K562 (cell line): ENCODE data around the gene BRMS1. TPM values are rescaled to one million over a fixed set of nuclear protein-coding genes. Genes with fewer than 3 reads are reported as not detected.
A peak's percentile ranks its signal among the peaks of the same experiment; 100 is the strongest.

Experiments
- CC2D1A ChIP-seq: fragments of 450-650 bp; IDR thresholded peaks from 2 replicates; pipeline ENCODE4 v1.6.1; 2017; ENCODE audit warnings: mild to moderate bottlenecking
- CEBPG ChIP-seq, 3 experiments: fragments of 200-800 bp in 1 of 3; sonication (Bioruptor generic) in 1 of 3; sonication (generic) in 1 of 3; formaldehyde crosslinking in 1 of 3; IDR thresholded peaks in 2 of 3; conservative IDR thresholded peaks in 1 of 3; 2 replicates each; pipeline versions ENCODE4 v1.6.1 to v1.8.0; 2016 to 2022; ENCODE audit warnings: missing compliant biosample characterization in 2 of 3, missing genetic modification characterization in 2 of 3, mild to moderate bottlenecking in 1 of 3, missing genetic modification reagents in 1 of 3
- CREB3L1 ChIP-seq: fragments of 450-650 bp; IDR thresholded peaks from 2 replicates; pipeline ENCODE4 v1.6.1; 2014; ENCODE audit warnings: low read depth, mild to moderate bottlenecking, moderate library complexity, borderline replicate concordance
- E2F5 ChIP-seq: sonication (generic); formaldehyde crosslinking; IDR thresholded peaks from 2 replicates; pipeline ENCODE4 v1.8.0; 2022; ENCODE audit warnings: mild to moderate bottlenecking, missing genetic modification reagents
- E2F6 ChIP-seq, 2 experiments: IDR thresholded peaks; 2 replicates each; pipeline ENCODE4 v1.6.1; 2011; ENCODE audit warnings: borderline replicate concordance in 1 of 2, control low read depth in 1 of 2, low read depth in 1 of 2, low read length in 1 of 2, mild to moderate bottlenecking in 1 of 2, mixed read lengths in 1 of 2, moderate library complexity in 1 of 2; ENCODE audit not compliant: insufficient read depth in 1 of 2, insufficient read length in 1 of 2, poor library complexity in 1 of 2, severe bottlenecking in 1 of 2; ENCODE audit errors: extremely low read depth in 1 of 2
- FOXM1 ChIP-seq, 2 experiments: fragments of 450-650 bp in 1 of 2; sonication (generic) in 1 of 2; formaldehyde crosslinking in 1 of 2; IDR thresholded peaks; 2 replicates each; pipeline versions ENCODE4 v1.6.1 to v1.9.0; 2017 to 2022; ENCODE audit warnings: low read depth in 2 of 2, mild to moderate bottlenecking in 2 of 2, missing genetic modification reagents in 1 of 2, moderate library complexity in 1 of 2
- ID3 ChIP-seq, 2 experiments: fragments of 250-450 bp in 1 of 2; fragments of 450-650 bp in 1 of 2; sonication (Bioruptor Pico) in 1 of 2; IDR thresholded peaks; 2 replicates each; pipeline versions ENCODE4 v1.6.1 to v1.8.0; 2016 to 2021; ENCODE audit warnings: mild to moderate bottlenecking in 2 of 2, moderate library complexity in 2 of 2, missing compliant biosample characterization in 1 of 2, missing genetic modification characterization in 1 of 2
- KDM2B ChIP-seq: fragments of 250-450 bp; sonication (Bioruptor Pico); IDR thresholded peaks from 2 replicates; pipeline ENCODE4 v1.8.0; 2021; ENCODE audit warnings: mild to moderate bottlenecking, moderate library complexity
- LARP7 ChIP-seq: fragments of 450-650 bp; IDR thresholded peaks from 2 replicates; pipeline ENCODE4 v1.6.1; 2016
- LCOR ChIP-seq: sonication (generic); formaldehyde crosslinking; IDR thresholded peaks from 2 replicates; pipeline ENCODE4 v1.8.0; 2022; ENCODE audit warnings: mild to moderate bottlenecking, missing genetic modification reagents
- MCM7 ChIP-seq, 2 experiments: fragments of 450-650 bp; IDR thresholded peaks; 2 replicates each; pipeline ENCODE4 v1.6.1; 2016 to 2018
- NCOA6 ChIP-seq: fragments of 450-650 bp; IDR thresholded peaks from 2 replicates; pipeline ENCODE4 v1.6.1; 2017; ENCODE audit warnings: mild to moderate bottlenecking
- PHF21A ChIP-seq: fragments of 450-650 bp; IDR thresholded peaks from 2 replicates; pipeline ENCODE4 v1.6.1; 2017; ENCODE audit warnings: low read depth, borderline replicate concordance
- RNF2 ChIP-seq: sonication (generic); IDR thresholded peaks from 2 replicates; pipeline ENCODE4 v1.6.1; 2016
- TFAP4 ChIP-seq: sonication (generic); formaldehyde crosslinking; IDR thresholded peaks from 2 replicates; pipeline ENCODE4 v1.8.0; 2022; ENCODE audit warnings: missing genetic modification reagents, mild to moderate bottlenecking, moderate library complexity, borderline replicate concordance
- YY1 ChIP-seq, 3 experiments: IDR thresholded peaks; 2 replicates each; pipeline ENCODE4 v1.6.1; 2011; ENCODE audit warnings: low read length in 2 of 3, mild to moderate bottlenecking in 2 of 3, moderate library complexity in 2 of 3, borderline replicate concordance in 1 of 3, control low read depth in 1 of 3, low read depth in 1 of 3; ENCODE audit not compliant: insufficient read depth in 3 of 3, insufficient replicate concordance in 2 of 3, control insufficient read depth in 1 of 3, insufficient read length in 1 of 3; ENCODE audit errors: extremely low read depth in 1 of 3
- ZBTB7A ChIP-seq: IDR thresholded peaks from 2 replicates; pipeline ENCODE4 v1.6.1; 2011; ENCODE audit warnings: low read depth, mild to moderate bottlenecking, low read length, moderate library complexity, borderline replicate concordance; ENCODE audit not compliant: control insufficient read depth
- ZNF444 ChIP-seq: fragments of 250-450 bp; sonication (Bioruptor Pico); IDR thresholded peaks from 2 replicates; pipeline ENCODE4 v1.4.0; 2020; ENCODE audit warnings: mild to moderate bottlenecking, moderate library complexity
- ZNF830 ChIP-seq: fragments of 250-450 bp; sonication (Bioruptor Pico); IDR thresholded peaks from 2 replicates; pipeline ENCODE4 v1.5.0; 2021; ENCODE audit warnings: mild to moderate bottlenecking
- polyA plus RNA-seq, 8 experiments: library from polyadenylated mRNA; depleted of rRNA in 4 of 8; stranded (reverse) in 5 of 8; unstranded in 3 of 8; fragments of >200 nt; fragmentation: Nextera tagmentation in 2 of 8; fragmentation: Illumina TruSeq in 1 of 8; extraction: Ambion mirVana in 2 of 8; extraction: Trizol in 1 of 8; gene quantifications; 2 replicates each; pipeline versions ENCODE4 v1.2.1 to v1.2.3, GENCODE V29; 2011 to 2014; ENCODE audit warnings: inconsistent platforms in 1 of 8, missing spikeins in 1 of 8
- total RNA-seq, 7 experiments: library from RNA; depleted of rRNA in 6 of 7; stranded (reverse); fragments of >200 nt in 6 of 7; fragmentation: Illumina TruSeq in 2 of 7; extraction: Trizol in 2 of 7; gene quantifications; 2 replicates each; pipeline versions ENCODE4 v1.2.1 to v1.2.3, GENCODE V29; 2011 to 2021; ENCODE audit warnings: low replicate concordance in 1 of 7

The BRMS1 gene
- total and polyA plus RNA-seq, 9 of the 15 experiments (the other 6 are each of a cell fraction or from before 2014, with no cell fraction given), result 2.2 to 78.8 (median 33.4) TPM

- TF ChIP-seq PHF21A (peak; percentile 100), ZBTB7A (peak; percentile 72; the same call in 1 of the 2 replicates), CEBPG (CRISPR knock-in tag; IDR thresholded peaks at IDR 0.05) (no peak; the same call in 1 of the 2 replicates), CEBPG (tag; conservative IDR thresholded peaks at IDR 0.05 in 1 of 2, IDR thresholded peaks at IDR 0.05 in 1 of 2) (no peak), LCOR (CRISPR knock-in tag) (peak; percentile 79), CREB3L1 (no peak; the same call in none of the 2 replicates), LARP7 (peak; percentile 90; the same call in 1 of the 2 replicates), YY1 (IDR thresholded peaks at IDR 0.05; ENCODE audit: borderline replicate concordance in 1 of 3, control insufficient read depth in 1 of 3, extremely low read depth in 1 of 3, insufficient read depth in 3 of 3, insufficient read length in 1 of 3, insufficient replicate concordance in 2 of 3, low read depth in 1 of 3, low read length in 2 of 3) (peak in 2 of 3 experiments; percentile 47 to 53), ZNF830 (CRISPR knock-in tag) (no peak), ID3 (CRISPR knock-in tag; IDR thresholded peaks at IDR 0.05) (no peak), ID3 (tag; IDR thresholded peaks at IDR 0.05) (0 out of 2 replicates have a peak, but pooled peaks have one; percentile 62), TFAP4 (peak; percentile 78; the same call in 1 of the 2 replicates), E2F6 (IDR thresholded peaks at IDR 0.05; ENCODE audit: borderline replicate concordance in 1 of 2, extremely low read depth in 1 of 2, insufficient read depth in 1 of 2, insufficient read length in 1 of 2, low read depth in 1 of 2, low read length in 1 of 2, poor library complexity in 1 of 2, severe bottlenecking in 1 of 2) (peak; percentile 30 to 61), CC2D1A (peak; percentile 89), FOXM1 (IDR thresholded peaks at IDR 0.05; ENCODE audit: low read depth) (no peak), FOXM1 (CRISPR knock-in tag; IDR thresholded peaks at IDR 0.05; ENCODE audit: low read depth) (no peak), RNF2 (0 out of 2 replicates have a peak, but pooled peaks have one; percentile 50), E2F5 (CRISPR knock-in tag) (no peak), ZNF444 (no peak), NCOA6 (no peak), KDM2B (0 out of 2 replicates have a peak, but pooled peaks have one; percentile 51), MCM7 (IDR thresholded peaks at IDR 0.05) (no peak)
These were observed 32.8 kb downstream of the BRMS1 start (continued) for GRCh38 chr11:66311965-66312548.
